HL-60/S4 treated with retinoic acid at 250 ng/mL for 4 days and 3 days (cell line): ENCODE data around the gene UQCRHL.
"Not testable (repeated sequence)": the region's sequence is repeated elsewhere in the genome, so short reads cannot be mapped to it uniquely, and the experiment has no call there.

ENCODE experiments used
- in situ Hi-C: fragments of 300-500 bp; cut with MboI; formaldehyde crosslinking; loops from 2 replicates; pipeline ENCODE4 v1.7.0; 2022; ENCODE audit warnings: low sequenced_read_pairs

Gene UQCRHL

GRCh38 chr1:15807549-15807948, at the start of gene UQCRHL:
Gene UQCRHL, minus strand, starts transcription at chr1:15807649. Its CDS starts 0 bp downstream, at chr1:15807649.
- in situ Hi-C loops = not testable (repeated sequence)

GRCh38 chr1:15856888-15857287, 49.4 kb upstream of the UQCRHL start:
- in situ Hi-C loops = no loop called here

DNA sequence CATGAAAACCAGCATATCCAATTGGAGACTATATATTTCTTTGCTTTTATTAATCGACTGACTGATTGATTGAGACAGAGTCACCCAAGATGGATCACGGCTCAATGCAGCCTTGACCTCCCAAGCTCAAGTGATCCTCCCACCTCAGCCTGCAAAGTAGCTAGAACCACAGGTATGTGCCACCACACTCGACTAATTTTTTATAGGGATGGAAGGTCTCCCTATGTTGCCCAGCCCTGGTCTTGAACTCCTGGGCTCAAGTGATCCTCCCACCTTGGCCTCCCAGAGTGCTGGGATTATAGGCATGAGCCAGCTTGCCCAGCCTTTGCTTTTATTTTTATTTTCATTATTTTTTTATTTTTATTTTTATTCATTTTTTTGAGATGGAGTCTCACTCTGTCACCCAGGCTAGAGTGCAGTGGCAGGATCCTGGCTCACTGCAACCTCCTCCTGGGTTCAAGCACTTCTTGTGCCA, 45.4 kb upstream of the UQCRHL start:
- in situ Hi-C loops = no loop called here

DNA sequence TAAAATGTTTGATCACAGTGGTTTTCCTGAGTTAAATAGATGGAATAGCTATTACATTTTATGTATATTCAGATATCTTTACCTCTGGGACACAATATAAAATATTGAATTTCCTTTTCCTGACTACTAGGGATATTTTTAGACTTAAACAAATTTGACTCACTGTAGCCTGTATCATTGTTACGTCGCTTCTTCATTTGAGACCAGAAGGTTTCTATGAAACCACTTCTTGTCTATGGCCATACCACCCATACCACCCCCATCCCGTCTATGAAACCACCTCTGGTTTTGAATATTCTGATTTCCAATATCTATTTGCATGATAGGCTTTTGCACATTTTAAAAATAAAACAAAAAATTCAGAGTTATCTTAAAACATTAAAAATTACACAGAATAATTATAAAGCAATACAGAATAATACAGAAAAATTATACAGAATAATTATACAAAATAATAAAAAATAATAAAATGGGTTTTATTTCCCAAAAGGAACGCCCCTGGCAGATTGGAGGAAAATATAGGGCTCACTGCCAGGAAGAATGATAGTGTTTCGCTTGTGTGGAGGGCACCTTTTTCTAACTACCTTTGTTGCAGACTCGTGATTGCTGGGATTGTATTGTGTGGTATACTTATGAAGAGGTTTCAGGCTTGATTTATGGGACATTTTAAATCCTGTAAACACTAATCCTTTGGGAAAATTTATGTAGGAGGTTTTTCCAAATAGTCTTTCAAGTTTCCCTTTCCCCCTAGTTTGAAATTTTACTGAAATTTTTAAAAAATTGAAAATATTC, 44.8 kb upstream of the UQCRHL start:
- in situ Hi-C loops = no loop called here

GRCh38 chr1:15851210-15852035, 44.0 kb upstream of the UQCRHL start:
- in situ Hi-C loops = no loop called here

DNA sequence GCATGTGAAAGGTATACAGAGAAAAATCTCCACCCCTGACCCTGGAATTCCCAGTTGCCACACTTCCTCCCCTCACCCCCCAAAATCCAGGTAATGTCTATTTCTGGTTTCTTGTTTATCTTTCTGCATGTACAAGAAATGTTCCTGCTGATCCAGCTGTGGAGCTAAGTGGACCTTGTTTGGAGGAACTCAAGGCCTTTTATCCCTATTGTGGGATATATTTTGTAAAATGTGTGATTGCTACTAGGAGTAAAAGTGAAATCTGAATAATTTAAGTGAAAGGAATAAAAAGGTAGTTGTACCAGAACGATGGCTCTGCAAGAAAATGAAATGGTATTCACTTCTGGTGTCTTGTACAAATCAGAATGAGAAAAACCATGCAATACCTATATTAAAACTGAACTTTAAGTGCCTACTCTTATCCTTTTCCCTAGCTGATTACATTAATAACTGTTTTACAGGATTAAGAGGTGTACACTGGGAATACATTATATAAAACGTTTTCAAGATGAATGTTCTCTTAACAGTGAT, 43.1 kb upstream of the UQCRHL start:
- in situ Hi-C loops = no loop called here

GRCh38 chr1:15849775-15850324, 42.4 kb upstream of the UQCRHL start:
- in situ Hi-C loops = no loop called here

GRCh38 chr1:15848929-15849774, 41.7 kb upstream of the UQCRHL start:
- in situ Hi-C loops = no loop called here

DNA sequence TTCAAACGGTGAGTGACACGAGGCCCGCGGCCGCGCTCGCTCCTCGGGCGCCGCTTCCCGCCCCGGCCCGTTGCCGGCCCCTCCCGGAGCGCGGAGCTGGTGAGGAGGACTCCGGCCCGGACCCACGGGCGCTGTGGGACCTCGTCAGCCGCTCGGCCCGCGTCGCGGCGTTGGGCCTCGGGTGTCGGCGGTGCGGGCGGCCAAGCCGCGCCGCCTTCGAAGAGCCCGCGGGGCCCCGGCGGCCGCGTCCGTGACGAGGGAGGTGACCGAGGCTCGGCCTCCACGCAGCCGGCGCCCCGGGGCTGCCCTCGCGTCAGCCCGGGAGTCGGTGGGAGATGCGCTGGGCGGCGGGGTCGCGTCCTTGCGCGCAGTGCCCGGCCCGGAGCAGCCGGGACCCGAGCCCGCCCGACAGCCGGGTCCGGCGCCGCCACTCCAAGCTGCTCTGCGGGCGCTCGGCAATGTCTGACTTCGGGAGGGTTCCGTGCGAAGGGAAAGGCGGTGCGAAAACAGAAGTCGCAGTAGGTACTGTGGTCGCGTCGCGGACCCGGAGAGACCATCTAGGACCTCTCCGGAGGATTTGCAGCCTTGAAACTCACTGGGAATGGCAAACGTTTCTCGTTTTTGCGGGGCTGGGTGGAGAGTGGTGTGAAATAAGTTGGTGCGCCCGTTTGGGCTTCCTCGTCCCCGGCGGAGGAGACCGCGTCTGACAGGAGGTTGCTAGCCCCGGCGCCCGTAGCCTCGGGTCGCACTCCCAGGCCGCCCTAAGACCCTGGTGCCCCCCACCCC, 40.9 kb upstream of the UQCRHL start:
- in situ Hi-C loops = no loop called here

- in situ Hi-C loops = no loop called here
These were observed 40.4 kb upstream of the UQCRHL start for GRCh38 chr1:15847893-15848142.

DNA sequence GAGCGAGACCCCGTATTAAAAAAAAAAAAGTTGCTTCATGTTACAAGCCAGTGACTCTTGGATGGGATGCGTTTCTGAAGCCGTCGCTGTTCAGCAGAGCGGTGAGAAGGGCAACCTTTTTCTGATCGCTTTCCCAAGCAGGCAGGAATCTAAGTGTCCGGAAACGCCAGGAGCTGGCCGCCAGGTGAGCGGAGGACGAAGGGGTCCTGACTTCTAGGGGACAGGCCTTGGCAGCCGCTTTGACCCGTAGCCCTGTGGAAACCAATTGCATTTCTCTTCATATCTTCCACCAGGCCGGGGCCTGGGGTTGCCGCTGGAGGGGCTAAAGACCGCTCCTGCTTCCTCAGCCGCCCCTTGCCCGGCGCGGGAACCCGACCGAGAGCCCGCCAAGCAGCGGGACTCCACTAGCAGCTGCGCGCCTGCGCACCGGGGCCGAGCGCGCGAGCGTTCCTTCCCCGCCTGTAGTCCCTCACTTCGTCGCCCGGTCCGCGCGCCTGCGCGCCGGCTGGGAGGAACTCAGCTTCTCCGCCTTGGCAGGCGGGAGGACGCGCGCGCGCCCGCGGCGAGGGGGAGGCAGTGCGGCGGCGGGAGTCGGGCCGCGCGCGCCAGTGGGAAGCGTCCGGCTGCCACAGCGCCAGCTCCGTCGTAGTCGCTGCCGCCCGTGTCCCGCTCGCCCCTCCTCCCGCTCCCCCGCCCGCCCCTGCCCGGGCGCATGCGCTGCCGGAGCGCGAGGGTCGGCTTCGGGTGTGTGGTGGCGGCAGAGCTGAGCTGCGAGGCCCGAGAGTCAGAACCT, 39.8 kb upstream of the UQCRHL start, which contains the start of gene SPEN:
SPEN (plus strand) TSS at position 608 of the 793 bp plus-strand sequence. CDS start 361 bp downstream, outside the sequence.
- in situ Hi-C loops = no loop called here

GRCh38 chr1:15846056-15846455, 38.6 kb upstream of the UQCRHL start:
- in situ Hi-C loops = not testable (repeated sequence)

DNA sequence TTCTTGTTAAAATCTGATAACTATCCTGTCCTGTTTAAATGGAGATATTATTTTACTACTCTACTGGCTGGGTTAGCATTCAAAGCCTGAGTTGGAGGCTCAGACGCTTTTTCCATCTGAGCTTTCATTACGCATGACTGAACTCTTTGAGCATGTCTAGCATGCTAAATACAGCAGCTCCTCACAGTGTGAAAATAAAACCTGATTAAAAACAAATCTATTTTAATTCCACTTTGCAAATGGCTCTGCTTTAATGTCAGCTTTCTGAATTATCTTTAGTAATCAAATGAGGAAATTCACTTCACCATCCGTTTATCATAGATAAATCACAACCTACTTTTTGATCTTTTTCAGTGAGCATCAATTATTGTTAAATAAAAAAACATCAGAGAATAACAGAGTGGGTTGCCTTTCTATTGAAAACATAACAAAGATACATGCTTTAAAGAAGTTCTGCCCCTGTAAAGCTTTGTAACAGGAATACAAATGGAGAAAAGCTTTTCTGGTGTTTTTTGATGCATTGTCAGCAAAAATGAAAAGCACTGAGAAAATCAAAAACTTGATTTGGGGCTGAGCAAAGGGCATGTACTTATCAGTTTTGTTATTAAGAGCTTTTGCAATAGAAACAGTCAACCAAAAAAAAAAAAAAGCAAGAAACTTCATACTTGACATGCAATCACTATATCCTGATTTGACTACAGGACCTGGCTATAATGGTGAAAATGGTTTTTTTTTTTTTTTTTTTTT, 36.5 kb upstream of the UQCRHL start:
- in situ Hi-C loops = no loop called here

DNA sequence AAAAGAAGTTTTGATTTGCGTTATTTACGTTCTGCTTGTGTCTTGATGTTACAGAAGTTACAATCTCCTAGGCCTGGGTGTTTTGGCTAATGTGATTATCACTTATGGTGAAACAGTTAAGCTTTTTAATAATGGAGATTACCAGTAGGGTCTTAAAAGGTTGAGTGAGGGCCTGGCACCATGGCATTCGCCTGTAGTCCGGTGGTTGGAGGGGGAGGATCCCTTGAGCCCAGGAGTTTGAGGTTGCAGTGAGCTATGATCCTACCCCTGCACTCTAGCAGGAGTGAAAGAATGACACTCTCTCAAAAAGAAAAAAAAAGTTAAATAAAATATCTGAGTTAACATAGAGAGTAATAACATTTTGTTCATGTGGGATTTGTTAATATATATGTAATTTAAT, 31.3 kb upstream of the UQCRHL start:
- in situ Hi-C loops = no loop called here

- in situ Hi-C loops = no loop called here
These were observed 30.5 kb upstream of the UQCRHL start for GRCh38 chr1:15837931-15838330.

DNA sequence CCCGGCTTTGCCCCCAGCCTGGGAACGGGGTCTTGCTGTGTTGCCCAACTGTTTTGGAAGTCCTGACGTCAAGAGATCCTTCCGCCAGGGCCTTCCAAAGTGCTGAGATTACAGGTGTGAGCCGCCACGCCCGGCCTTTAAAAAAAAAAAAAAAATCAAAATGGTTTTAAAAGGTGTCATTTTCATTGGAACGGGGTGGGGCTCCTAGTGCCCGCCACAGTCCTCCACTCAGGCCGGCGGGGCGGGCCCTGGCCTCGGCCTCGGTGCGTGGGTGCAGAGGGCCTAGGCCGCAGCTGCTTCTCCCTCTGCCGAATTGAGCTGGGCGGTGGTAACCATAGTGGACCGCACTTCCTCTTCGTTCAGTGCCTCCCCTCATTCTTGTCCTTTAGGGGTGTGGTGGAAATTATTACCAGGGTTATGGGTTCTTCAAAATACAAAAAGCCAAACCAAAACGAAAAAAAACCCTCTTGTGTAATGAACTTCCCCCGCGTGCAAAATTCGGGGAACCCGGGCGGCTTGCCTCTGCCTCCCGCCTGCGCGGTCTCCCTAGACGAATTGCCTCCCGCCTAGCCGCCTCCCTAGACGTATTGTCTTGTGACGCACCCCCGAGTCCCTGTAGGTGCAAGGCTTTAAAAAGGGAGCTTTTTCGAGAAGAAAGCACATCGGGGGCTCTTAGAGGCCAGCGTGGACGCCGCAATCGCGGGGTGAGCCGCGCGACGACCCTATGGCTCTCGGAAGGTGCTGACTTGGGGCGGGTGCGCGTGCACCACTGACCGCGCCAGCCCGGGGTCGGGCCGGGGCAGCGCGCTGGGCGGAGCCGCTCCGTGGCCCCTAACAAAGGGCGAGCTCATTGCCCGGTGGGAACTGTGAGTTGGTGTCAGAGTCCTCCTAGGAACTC, 29.6 kb upstream of the UQCRHL start:
- in situ Hi-C loops = no loop called here

DNA sequence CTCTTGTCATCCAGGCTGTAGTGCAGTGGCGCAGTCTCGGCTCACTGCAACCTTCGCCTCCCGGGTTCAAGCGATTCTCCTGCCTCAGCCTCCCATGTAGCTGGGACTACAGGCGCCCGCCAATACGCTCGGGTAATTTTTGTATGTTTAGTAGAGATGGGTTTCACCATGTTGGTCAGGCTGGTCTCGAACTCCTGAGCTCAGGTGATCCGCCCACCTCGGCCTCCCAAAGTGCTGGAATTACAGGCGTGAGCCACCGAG, 29.0 kb upstream of the UQCRHL start:
- in situ Hi-C loops = not testable (repeated sequence)
